Left colon (tissue), 2 donors: Measurements from ENCODE around the gene MECP2. TPM values are rescaled to one million over a fixed set of nuclear protein-coding genes. Genes with fewer than 3 reads are reported as not detected.
"Not testable (repeated sequence)": the region's sequence is repeated elsewhere in the genome, so short reads cannot be mapped to it uniquely, and the experiment has no call there.

ENCODE experiments used
- ATAC-seq: fragments of 200-7000 bp; cut with Tn5 transposase; one replicate; pipeline ENCODE4 v1.9.1; 2020; ENCODE audit warnings: mild to moderate bottlenecking, moderate library complexity
- DNase-seq, 2 donors: peaks; one replicate each; pipeline ENCODE4 v3.0.0-alpha.2; 2020
- intact Hi-C, 2 donors: fragments of 100-400 bp; cut with DNase I in 1 of 2; cut with micrococcal nuclease in 1 of 2; formaldehyde crosslinking; loops; one replicate each; pipeline versions ENCODE4 v1.11.2 to v1.14.0; 2022; cut with DNase I, micrococcal nuclease
- microRNA-seq, 2 donors: library from miRNA; unstranded; fragments of <30 nt; microRNA quantifications; one replicate each; pipeline versions ENCODE4 v1.1.0 to v1.2.0, GENCODE V29; 2020
- total RNA-seq, 2 donors: library from RNA; stranded (reverse); fragmentation: NEBNext Ultra II Directional; extraction: Animal tissue kit (Norgen Biotek cat#: 25700); gene quantifications; one replicate each; pipeline ENCODE4 v1.2.1, GENCODE V29; 2021
- donor health status: DM: no; HTN: no; CAD: no.
- donor health status: DM: yes; HTN: yes; CAD: no.

MECP2 gene
- total RNA-seq, 2 donors from 2014 or later = 29.4 to 32.3 TPM

- intact Hi-C loops = no loop called here
- DNase-seq = no peak
- ATAC-seq = no peak
These were observed 114.2 kb downstream of the MECP2 start for GRCh38 chrX:153983321-153983801.

- DNase-seq (peak in 1 of 2 donors; percentile 38), ATAC-seq (no peak)
- intact Hi-C loops = no loop called here
These were observed 115.6 kb downstream of the MECP2 start for GRCh38 chrX:153981771-153982533.

- no peak for ATAC-seq
- DNase-seq = no peak
- intact Hi-C loops = no loop called here
These were observed 116.3 kb downstream of the MECP2 start for GRCh38 chrX:153981231-153981630.

GRCh38 chrX:153980394-153980793 is 117.1 kb downstream of the MECP2 start:
- intact Hi-C loops, DNase-seq: not testable (repeated sequence)
- peak; percentile 73 for ATAC-seq

- intact Hi-C loops = no loop called here
- DNase-seq (no peak), ATAC-seq (no peak)
These were observed 122.7 kb downstream of the MECP2 start for GRCh38 chrX:153974726-153975286.

GRCh38 chrX:153974003-153974725 is 123.4 kb downstream of the MECP2 start:
- intact Hi-C loops = no loop called here

GRCh38 chrX:153973127-153974002 is 124.2 kb downstream of the MECP2 start:
- intact Hi-C loops = no loop called here
- DNase-seq (no peak), ATAC-seq (no peak)

More at GRCh38 chrX:153974003-153974725, 123.4 kb downstream of the MECP2 start:
- no peak for ATAC-seq
- DNase-seq = peak in 1 of 2 donors; percentile 41

- peak; percentile 63 for ATAC-seq
- peak; percentile 87 to 90 for DNase-seq
- intact Hi-C loops = no loop called here
These were observed 125.0 kb downstream of the MECP2 start, which contains the start of gene TMEM187 for GRCh38 chrX:153972368-153973126. Gene TMEM187 (plus strand): TSS chrX:153972754. CDS start chrX:153982063, 9,309 bp downstream.

Small RNA genes within 50 kb of the gene (microRNA-seq; reads per million reads assigned to microRNA genes)
- gene MIR3202-1 (0 reads per million in 2 donors), gene MIR3202-2 (0 reads per million in 2 donors), gene MIR718 (0 to 2.7 reads per million in 2 donors)

Other genes with a start within 250 kb of the MECP2 start
- 1 to 10 TPM; 3.7 to 8.8 TPM for gene L1CAM, start 211.5 kb downstream of the MECP2 start, total RNA-seq
- under 1 TPM; 0.52 to 0.64 TPM for gene AVPR2, start 193.0 kb downstream of the MECP2 start, total RNA-seq
- 10 to 100 TPM; 26.6 to 35.5 TPM for gene ARHGAP4, start 171.5 kb downstream of the MECP2 start, total RNA-seq
- gene NAA10, start 162.7 kb downstream of the MECP2 start, total RNA-seq = 10 to 100 TPM; 52.7 to 68.0 TPM
- 1 to 10 TPM; 3.8 to 8.6 TPM for gene RENBP, start 153.1 kb downstream of the MECP2 start, total RNA-seq
- gene HCFC1, start 125.9 kb downstream of the MECP2 start, total RNA-seq = 10 to 100 TPM; 31.9 to 47.9 TPM
- gene TMEM187, start 125.0 kb downstream of the MECP2 start, total RNA-seq = 1 to 10 TPM; 8.4 to 9.9 TPM
- gene IRAK1, start 77.8 kb downstream of the MECP2 start, total RNA-seq = 100 to 1,000 TPM in 1 of 2 donors, 10 to 100 TPM in 1; 76.1 to 103 TPM
- not detected for gene OPN1LW, start 46.5 kb upstream of the MECP2 start, total RNA-seq
- gene OPN1MW, start 84.9 kb upstream of the MECP2 start, total RNA-seq = not detected
- gene OPN1MW2, start 122.0 kb upstream of the MECP2 start, total RNA-seq = not detected
- gene OPN1MW3, start 159.9 kb upstream of the MECP2 start, total RNA-seq = not detected
- gene TEX28, start 197.4 kb upstream of the MECP2 start, total RNA-seq = not detected
- not detected for gene TKTL1, start 198.1 kb upstream of the MECP2 start, total RNA-seq